Superior temporal gyrus (tissue), 1 donor: Measurements from ENCODE around the gene DCAF5.
"Not testable (repeated sequence)": the region's sequence is repeated elsewhere in the genome, so short reads cannot be mapped to it uniquely, and the experiment has no call there.

Source experiments
- DNase-seq: peaks from one replicate; pipeline ENCODE4 v3.0.0-alpha.2; 2016; ENCODE audit errors: extremely low spot score

Gene DCAF5

GRCh38 chr14:69152902-69153151 lies at the start of gene DCAF5:
Gene DCAF5, minus strand, starts transcription at chr14:69153119. Its CDS starts 141 bp downstream, at chr14:69152978.
- DNase-seq = no peak

GRCh38 chr14:69199786-69200185 lies 46.9 kb upstream of the DCAF5 start:
- no peak for DNase-seq

GRCh38 chr14:69193721-69194120 lies 40.8 kb upstream of the DCAF5 start:
- no peak for DNase-seq

- DNase-seq = peak; percentile 92
Measured at GRCh38 chr14:69191340-69192111, 38.6 kb upstream of the DCAF5 start, which contains the start of gene EXD2. Gene EXD2, plus strand, starts transcription at chr14:69191498. Its CDS starts 17,973 bp downstream, at chr14:69209471.

GRCh38 chr14:69190191-69190590 lies 37.3 kb upstream of the DCAF5 start:
- no peak for DNase-seq

GRCh38 chr14:69183735-69184134 lies 30.8 kb upstream of the DCAF5 start:
- DNase-seq = no peak

- DNase-seq = not testable (repeated sequence)
Measured at GRCh38 chr14:69182580-69182979, 29.7 kb upstream of the DCAF5 start.

- no peak for DNase-seq
Measured at GRCh38 chr14:69181491-69181890, 28.6 kb upstream of the DCAF5 start.

- no peak for DNase-seq
Measured at GRCh38 chr14:69175130-69175529, 22.2 kb upstream of the DCAF5 start.

GRCh38 chr14:69171569-69171968 lies 18.6 kb upstream of the DCAF5 start:
- DNase-seq = no peak

- DNase-seq = peak; percentile 55
Measured at GRCh38 chr14:69170839-69171238, 17.9 kb upstream of the DCAF5 start.

GRCh38 chr14:69165787-69166186 lies 12.9 kb upstream of the DCAF5 start:
- not testable (repeated sequence) for DNase-seq

GRCh38 chr14:69161590-69161989 lies 8.7 kb upstream of the DCAF5 start:
- no peak for DNase-seq

- no peak for DNase-seq
Measured at GRCh38 chr14:69156224-69156623, 3.3 kb upstream of the DCAF5 start.

GRCh38 chr14:69154779-69155178 lies 1.9 kb upstream of the DCAF5 start:
- no peak for DNase-seq

GRCh38 chr14:69153873-69154270 lies 953 bp upstream of the DCAF5 start:
- peak; percentile 57 for DNase-seq

- peak; percentile 82 for DNase-seq
Measured at GRCh38 chr14:69153152-69153872, 393 bp upstream of the DCAF5 start.

GRCh38 chr14:69152181-69152901 lies 578 bp downstream of the DCAF5 start:
- DNase-seq = no peak

- peak; percentile 66 for DNase-seq
Measured at GRCh38 chr14:69151458-69152180, 1.3 kb downstream of the DCAF5 start.

GRCh38 chr14:69149461-69150244 lies 3.3 kb downstream of the DCAF5 start:
- no peak for DNase-seq

GRCh38 chr14:69142101-69142500 lies 10.8 kb downstream of the DCAF5 start:
- no peak for DNase-seq
